Suprapubic skin (tissue), 4 donors: ENCODE data around the gene MBD4. TPM values are rescaled to one million over a fixed set of nuclear protein-coding genes. Genes with fewer than 3 reads are reported as not detected.

Experiments
- DNase-seq, 2 donors: peaks; one replicate each; pipeline ENCODE4 v3.0.0-alpha.2; 2019; ENCODE audit warnings: low spot score in 2 of 2
- H3K27ac ChIP-seq: fragments of 200-600 bp; sonication (generic); one replicate; pipeline ENCODE4 v1.5.1; 2019
- H3K27me3 ChIP-seq: fragments of 200-600 bp; sonication (generic); one replicate; pipeline ENCODE4 v1.5.1; 2019
- H3K36me3 ChIP-seq: fragments of 200-600 bp; sonication (generic); one replicate; pipeline ENCODE4 v1.5.1; 2019
- H3K4me1 ChIP-seq: fragments of 200-600 bp; sonication (generic); one replicate; pipeline ENCODE4 v1.5.1; 2019
- H3K4me3 ChIP-seq: fragments of 200-600 bp; sonication (generic); one replicate; pipeline ENCODE4 v1.5.1; 2019; ENCODE audit warnings: mild to moderate bottlenecking
- H3K9me3 ChIP-seq: fragments of 200-600 bp; sonication (generic); one replicate; pipeline ENCODE4 v1.5.1; 2019
- CTCF ChIP-seq, 2 donors: fragments of 200-600 bp in 1 of 2; fragments of 450-650 bp in 1 of 2; sonication (generic) in 1 of 2; IDR thresholded peaks; one replicate each; pipeline ENCODE4 v1.5.1; 2016 to 2019; ENCODE audit warnings: antibody characterized with exemption in 2 of 2, mild to moderate bottlenecking in 1 of 2, moderate library complexity in 1 of 2
- EP300 ChIP-seq: sonication (generic); formaldehyde crosslinking; IDR thresholded peaks from one replicate; pipeline ENCODE4 v1.6.1; 2017; ENCODE audit warnings: antibody characterized with exemption
- POLR2A ChIP-seq, 2 donors: fragments of 450-650 bp; IDR thresholded peaks; one replicate each; pipeline ENCODE4 v1.6.1; 2017; ENCODE audit warnings: antibody characterized with exemption in 2 of 2, mild to moderate bottlenecking in 2 of 2, moderate library complexity in 2 of 2
- POLR2AphosphoS5 ChIP-seq, 3 donors: sonication (generic); formaldehyde crosslinking; IDR thresholded peaks; one replicate each; pipeline ENCODE4 v1.6.1; 2017; ENCODE audit warnings: antibody characterized with exemption in 3 of 3
- WGBS: methylation state at CpG from one replicate; pipeline ENCODE4 v1.1.5; 2018; 5-methylcytosine and 5-hydroxymethylcytosine counted together
- total RNA-seq, 4 donors: library from RNA; depleted of rRNA; stranded (reverse); fragments of >200 nt; gene quantifications; one replicate each; pipeline ENCODE4 v1.1.0, GENCODE V29; 2016

Gene MBD4
- total RNA-seq, 4 donors from 2014 or later: 14.8 to 42.5 (median 24.0) TPM

DNA sequence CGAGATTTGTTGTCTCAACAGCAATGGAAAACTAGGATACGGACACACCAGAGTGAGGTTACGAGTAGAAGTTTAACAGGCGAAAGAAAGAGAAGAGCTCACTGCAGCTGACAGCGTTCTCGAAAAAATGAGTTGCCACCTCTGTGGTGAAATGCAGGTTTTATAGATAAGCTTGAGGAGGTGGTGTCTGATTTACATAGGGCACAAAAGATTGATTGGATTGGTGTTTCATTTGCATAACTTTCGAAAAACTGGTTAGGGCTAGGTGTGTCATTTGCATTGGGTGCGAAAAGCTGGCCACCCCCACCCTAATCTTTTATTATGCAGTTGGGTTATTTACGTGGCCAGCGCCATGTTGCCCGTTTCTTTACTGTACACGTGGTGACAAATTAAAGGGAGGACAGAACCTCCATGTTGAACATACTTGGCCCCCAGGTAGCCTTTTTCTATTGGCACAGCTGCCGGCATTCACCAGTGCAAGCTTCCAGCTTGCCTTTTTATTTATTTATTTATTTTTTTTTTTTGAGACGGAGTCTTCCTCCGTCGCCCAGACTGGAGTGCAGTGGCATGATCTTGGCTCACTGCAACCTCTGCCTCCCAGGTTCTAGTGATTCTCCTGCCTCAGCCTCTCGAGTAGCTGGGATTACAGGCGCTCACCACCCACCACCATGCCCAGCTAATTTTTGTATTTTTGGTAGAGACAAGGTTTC is 8.6 kb upstream of the MBD4 start:
- H3K36me3 ChIP-seq: peaks cover 14% of the 10 kb centered on the region
- WGBS: 91% methylated on average over 18 of the region's 18 CpGs
- H3K27me3 ChIP-seq: no peaks in the 10 kb centered on the region
- H3K27ac ChIP-seq: no peak overlapping the region
- no peak for DNase-seq
- TF ChIP-seq POLR2AphosphoS5 (IDR thresholded peaks at IDR 0.05) (no peak), EP300 (no peak), CTCF (IDR thresholded peaks at IDR 0.05) (no peak)
- no peaks in the 10 kb centered on the region for H3K9me3 ChIP-seq
- peaks cover 5% of the 10 kb centered on the region for H3K4me1 ChIP-seq
- no peak overlapping the region for H3K4me3 ChIP-seq

- WGBS: 93% methylated on average over 1 of the region's 1 CpG
- no peaks in the 10 kb centered on the region for H3K27me3 ChIP-seq
Observed at GRCh38 chr3:129446926-129447325, 7.2 kb upstream of the MBD4 start.

DNA sequence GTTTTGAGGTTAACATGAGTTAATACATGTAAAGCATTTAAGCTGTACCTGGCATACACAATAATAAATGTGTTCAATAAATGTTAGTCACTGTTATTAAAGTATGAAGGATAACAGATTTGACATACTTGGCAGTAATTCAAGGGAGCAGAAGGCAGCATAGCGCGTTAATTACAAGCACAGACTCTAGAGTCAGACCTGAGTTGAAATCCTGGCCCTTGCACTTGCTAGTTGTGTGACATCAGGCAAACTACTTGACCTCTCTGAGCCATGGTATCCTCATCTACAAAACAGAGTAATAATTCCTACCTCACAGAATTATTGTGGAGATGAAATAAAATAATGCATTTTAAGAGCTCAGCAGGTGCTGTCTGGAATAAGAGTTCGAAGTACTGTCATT is 5.7 kb upstream of the MBD4 start:
- TF ChIP-seq POLR2AphosphoS5 (IDR thresholded peaks at IDR 0.05) (no peak), EP300 (no peak), POLR2A (IDR thresholded peaks at IDR 0.05) (no peak), CTCF (IDR thresholded peaks at IDR 0.05) (no peak)
- no peaks in the 10 kb centered on the region for H3K9me3 ChIP-seq
- 61% methylated on average over 3 of the region's 3 CpGs for WGBS
- no peak overlapping the region for H3K27ac ChIP-seq
- H3K4me3 ChIP-seq: no peak overlapping the region
- no peaks in the 10 kb centered on the region for H3K36me3 ChIP-seq
- H3K27me3 ChIP-seq: no peaks in the 10 kb centered on the region
- DNase-seq: no peak
- peaks cover 33% of the 10 kb centered on the region for H3K4me1 ChIP-seq

More at GRCh38 chr3:129446926-129447325, 7.2 kb upstream of the MBD4 start:
- H3K4me1 ChIP-seq: peaks cover 19% of the 10 kb centered on the region
- H3K27ac ChIP-seq: no peak overlapping the region
- H3K4me3 ChIP-seq: no peak overlapping the region
- DNase-seq: no peak
- H3K9me3 ChIP-seq: no peaks in the 10 kb centered on the region
- peaks cover 3% of the 10 kb centered on the region for H3K36me3 ChIP-seq
- TF ChIP-seq POLR2AphosphoS5 (IDR thresholded peaks at IDR 0.05) (no peak), EP300 (no peak)

- TF ChIP-seq CTCF (IDR thresholded peaks at IDR 0.05) (no peak), POLR2AphosphoS5 (IDR thresholded peaks at IDR 0.05) (no peak), EP300 (no peak), POLR2A (IDR thresholded peaks at IDR 0.05) (no peak)
- Histone ChIP-seq H3K27me3 (no peaks in the 10 kb centered on the region), H3K4me3 (no peak overlapping the region), H3K27ac (peak overlapping the region; percentile 95), H3K4me1 (peaks cover 47% of the 10 kb centered on the region), H3K36me3 (peaks cover under 1% of the 10 kb centered on the region), H3K9me3 (no peaks in the 10 kb centered on the region)
- DNase-seq: no peak
Observed at GRCh38 chr3:129442947-129443346, 3.2 kb upstream of the MBD4 start.

DNA sequence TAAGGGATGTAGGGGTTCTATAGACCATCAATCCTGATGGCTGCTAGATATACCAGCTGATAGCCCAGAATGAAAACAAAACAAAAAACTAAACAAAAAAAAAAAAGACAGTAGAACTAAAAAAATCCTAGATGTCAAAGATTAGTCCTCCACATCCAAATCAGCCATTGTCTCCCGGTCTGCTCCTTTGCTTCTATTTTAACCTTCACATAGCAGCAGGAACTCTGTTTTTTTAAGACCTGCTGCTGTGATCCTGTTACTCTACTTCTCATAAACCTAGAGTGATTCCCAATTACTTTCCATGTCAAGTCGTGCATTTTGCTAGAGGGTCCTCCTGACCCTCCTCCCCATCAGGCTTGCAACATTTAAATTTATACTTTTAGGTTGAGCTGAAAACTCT is 2.7 kb upstream of the MBD4 start:
- peak overlapping the region; percentile 95 for H3K27ac ChIP-seq
- no peaks in the 10 kb centered on the region for H3K27me3 ChIP-seq
- no peak for DNase-seq
- H3K4me1 ChIP-seq: peaks cover 49% of the 10 kb centered on the region
- no peak overlapping the region for H3K4me3 ChIP-seq
- H3K9me3 ChIP-seq: no peaks in the 10 kb centered on the region
- 58% methylated on average over 2 of the region's 2 CpGs for WGBS
- TF ChIP-seq POLR2A (IDR thresholded peaks at IDR 0.05): no peak
- TF ChIP-seq CTCF (IDR thresholded peaks at IDR 0.05): no peak
- TF ChIP-seq EP300: no peak
- TF ChIP-seq POLR2AphosphoS5 (IDR thresholded peaks at IDR 0.05): no peak
- peaks cover 5% of the 10 kb centered on the region for H3K36me3 ChIP-seq

DNA sequence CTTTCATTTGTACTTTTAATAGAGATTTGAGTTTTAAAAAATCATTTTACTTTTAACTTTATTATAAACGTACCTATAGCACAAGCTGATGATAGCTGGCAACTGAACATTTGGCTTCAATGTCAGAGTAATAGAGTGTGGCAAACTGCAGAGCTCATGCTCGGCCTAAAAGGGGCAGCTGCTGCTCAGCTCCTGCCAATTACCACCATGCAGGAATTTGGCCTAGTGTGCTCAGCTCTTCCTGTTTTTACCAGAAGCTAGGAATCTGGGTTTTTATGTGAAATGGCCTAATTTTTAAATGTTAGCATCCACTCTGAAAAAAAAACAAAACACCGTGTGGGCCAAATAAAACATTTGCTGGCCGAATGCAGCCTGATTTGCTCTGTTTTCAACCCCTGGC is 2.0 kb upstream of the MBD4 start:
- WGBS: 13% methylated on average over 4 of the region's 4 CpGs
- H3K4me3 ChIP-seq: peak overlapping the region; percentile 61
- no peak for DNase-seq
- H3K4me1 ChIP-seq: peaks cover 49% of the 10 kb centered on the region
- TF ChIP-seq EP300 (no peak), POLR2AphosphoS5 (IDR thresholded peaks at IDR 0.05) (no peak), CTCF (IDR thresholded peaks at IDR 0.05) (no peak), POLR2A (IDR thresholded peaks at IDR 0.05) (no peak)
- peaks cover 12% of the 10 kb centered on the region for H3K36me3 ChIP-seq
- H3K27me3 ChIP-seq: no peaks in the 10 kb centered on the region
- peak overlapping the region; percentile 95 for H3K27ac ChIP-seq
- H3K9me3 ChIP-seq: no peaks in the 10 kb centered on the region
